GM19035 (cell line): ENCODE measurements around the gene MON1B.

Experiments
- ATAC-seq: cut with Tn5 transposase; IDR thresholded peaks from one replicate; pipeline ENCODE4 v1.9.1; 2021; ENCODE audit not compliant: unreplicated experiment

Gene MON1B

DNA sequence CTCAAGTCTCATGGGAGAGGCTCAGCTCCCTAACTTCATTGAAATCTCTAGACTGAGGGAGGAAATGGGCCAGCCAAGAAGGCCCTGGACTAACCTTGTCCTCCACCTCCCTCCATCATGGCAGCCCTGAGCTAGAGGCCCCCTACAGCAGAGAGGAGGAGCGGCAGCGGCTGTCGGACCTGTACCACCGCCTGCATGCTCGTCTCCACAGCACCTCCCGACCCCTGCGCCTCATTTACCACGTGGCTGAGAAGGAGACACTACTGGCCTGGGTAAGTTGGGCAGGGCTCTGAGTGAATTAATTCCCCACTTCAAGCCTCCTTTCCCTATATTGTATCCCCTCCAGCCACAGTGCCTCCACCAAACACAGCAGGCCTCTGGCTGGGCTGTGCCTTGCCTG lies 4.4 kb downstream of the MON1B start:
- no peak for ATAC-seq

DNA sequence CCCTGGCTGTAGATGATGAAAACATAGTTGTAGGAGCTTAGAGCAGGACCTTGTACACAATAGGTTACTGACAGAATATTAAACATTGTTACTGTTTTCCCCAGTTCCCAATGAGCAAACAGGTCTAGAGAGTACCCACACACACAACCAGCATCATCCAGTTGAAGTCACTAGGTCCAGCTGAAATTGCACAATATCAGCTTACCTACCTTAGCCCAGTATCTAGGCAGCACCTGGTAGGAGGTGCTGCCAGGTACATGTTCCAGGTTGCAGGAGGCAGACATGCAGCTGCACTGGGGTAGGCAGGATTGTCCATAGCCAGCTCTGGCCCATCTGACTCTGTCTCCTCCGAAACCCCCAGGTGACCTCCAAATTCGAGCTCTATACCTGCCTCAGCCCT lies 6.8 kb downstream of the MON1B start:
- no peak for ATAC-seq

DNA sequence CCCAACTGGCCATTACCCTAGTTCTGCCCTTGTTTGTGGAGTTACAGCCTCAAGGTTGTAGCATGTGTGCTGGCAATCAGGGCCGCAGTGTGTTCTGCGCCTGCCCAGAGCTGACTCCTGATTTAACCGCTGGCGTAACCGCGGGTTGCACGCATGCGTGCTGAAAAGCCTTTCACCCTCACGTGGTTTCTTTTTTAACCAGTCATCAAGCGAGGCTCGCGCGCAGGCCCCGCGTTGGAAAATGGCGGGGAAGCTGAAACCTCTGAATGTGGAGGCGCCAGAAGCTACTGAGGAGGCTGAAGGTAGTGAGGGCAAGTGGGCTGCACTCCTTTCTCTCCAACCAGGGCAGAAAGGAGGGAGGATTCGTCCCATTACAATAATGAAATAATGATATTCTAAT lies 8.2 kb downstream of the MON1B start, which contains the start of gene SYCE1L:
Gene SYCE1L (plus strand): TSS at position 198 of the 400 bp plus-strand sequence. CDS start 44 bp downstream, at position 242.
- ATAC-seq: no peak

DNA sequence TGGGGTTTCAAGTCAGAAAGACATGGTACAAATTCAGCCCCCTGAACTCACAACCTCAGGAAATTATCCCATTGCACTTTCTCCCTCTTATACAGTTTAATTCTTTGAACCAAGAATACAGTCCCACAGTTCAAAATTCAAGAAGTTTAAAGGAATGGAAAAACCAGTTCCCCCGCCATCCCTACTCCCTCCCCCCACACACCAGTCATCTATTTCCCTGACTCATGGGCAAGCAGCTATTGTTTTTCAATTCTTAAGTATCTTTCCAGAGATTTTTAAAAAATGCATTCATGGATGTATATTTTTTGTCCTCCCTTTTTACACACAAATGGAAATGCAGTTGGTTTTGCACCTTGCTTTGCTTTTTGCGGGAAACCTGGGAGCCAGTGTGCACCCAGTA lies 15.5 kb downstream of the MON1B start:
- no peak for ATAC-seq

DNA sequence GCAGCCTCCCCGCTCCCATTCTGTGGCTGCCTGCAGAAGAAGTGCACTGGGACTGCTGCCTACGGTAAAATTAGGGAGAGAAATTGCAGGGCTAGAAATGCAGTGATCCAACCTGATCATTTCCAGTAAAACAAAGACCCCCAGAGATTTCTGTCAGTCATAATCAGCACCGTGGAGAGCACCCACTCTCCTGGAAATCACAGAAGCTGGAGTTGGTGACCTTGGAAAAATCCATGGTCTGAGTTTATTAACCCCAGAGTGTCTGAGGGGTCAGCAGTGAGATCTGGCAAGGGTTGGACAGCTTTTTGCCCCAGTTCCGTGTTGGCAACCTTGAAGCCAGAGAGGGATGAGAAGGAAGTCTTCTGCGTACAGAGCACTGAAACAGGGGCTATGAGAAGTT lies 16.0 kb downstream of the MON1B start:
- ATAC-seq: no peak

DNA sequence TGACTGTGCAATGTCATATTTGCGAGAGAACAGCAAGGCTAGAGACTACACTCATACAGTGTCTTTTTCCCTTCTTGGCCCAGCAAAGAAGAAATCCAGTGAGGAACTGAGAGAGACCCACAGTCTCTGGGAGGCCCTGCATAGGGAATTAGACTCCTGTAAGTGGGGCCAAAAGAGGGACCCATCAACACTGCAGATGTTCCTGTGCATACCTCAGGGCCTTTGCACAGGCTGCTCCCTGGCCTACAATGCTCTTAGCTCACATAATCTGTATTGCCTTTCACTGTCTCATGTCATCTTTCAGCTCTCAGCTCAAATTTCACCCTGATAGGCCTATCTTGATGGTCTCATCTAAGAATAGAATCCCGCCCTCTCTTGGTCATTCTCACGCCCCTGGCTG lies 17.4 kb downstream of the MON1B start:
- ATAC-seq: no peak

DNA sequence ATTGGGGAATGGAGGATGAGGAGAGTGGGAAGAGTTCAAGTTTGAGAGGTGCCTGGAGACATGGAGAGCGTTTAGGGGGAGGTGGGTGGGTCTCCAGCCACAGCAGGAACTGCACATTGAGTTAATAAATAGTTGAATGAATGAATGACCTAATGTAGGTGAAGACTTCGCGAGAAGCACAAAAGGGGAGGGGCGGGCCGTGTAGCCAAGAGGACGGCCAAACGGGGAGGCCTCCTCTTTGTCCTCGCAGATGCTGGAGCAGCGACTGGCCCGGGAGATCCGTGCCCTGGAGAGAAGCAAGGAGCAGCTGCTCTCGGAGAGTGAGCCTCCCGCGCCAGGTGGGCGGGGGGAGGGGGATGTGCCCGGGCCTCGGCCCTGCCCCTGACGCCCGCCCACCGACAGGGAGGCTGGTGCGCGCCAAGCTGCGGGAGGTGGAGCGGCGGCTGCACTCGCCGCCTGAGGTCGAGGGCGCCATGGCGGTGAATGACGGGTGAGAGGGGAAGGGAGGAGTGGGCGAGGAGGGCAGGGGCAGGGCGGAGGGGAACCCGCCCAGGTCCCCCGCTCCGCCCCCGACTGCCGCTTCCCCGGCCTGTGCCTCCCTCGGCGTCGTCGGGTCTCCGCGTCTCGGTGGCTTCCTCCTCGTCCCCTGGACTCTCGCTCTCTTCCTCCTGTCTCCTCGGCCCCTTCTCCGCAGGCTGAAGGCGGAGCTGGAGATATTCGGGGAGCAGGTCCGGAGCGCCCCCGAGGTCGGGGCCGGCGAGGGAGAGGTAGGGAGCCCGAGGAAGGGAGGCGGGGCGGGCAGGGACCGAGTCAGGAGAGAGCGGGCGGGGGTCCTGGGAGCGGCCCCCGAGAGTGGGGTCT lies 21.1 kb downstream of the MON1B start:
- ATAC-seq: peak; percentile 63

DNA sequence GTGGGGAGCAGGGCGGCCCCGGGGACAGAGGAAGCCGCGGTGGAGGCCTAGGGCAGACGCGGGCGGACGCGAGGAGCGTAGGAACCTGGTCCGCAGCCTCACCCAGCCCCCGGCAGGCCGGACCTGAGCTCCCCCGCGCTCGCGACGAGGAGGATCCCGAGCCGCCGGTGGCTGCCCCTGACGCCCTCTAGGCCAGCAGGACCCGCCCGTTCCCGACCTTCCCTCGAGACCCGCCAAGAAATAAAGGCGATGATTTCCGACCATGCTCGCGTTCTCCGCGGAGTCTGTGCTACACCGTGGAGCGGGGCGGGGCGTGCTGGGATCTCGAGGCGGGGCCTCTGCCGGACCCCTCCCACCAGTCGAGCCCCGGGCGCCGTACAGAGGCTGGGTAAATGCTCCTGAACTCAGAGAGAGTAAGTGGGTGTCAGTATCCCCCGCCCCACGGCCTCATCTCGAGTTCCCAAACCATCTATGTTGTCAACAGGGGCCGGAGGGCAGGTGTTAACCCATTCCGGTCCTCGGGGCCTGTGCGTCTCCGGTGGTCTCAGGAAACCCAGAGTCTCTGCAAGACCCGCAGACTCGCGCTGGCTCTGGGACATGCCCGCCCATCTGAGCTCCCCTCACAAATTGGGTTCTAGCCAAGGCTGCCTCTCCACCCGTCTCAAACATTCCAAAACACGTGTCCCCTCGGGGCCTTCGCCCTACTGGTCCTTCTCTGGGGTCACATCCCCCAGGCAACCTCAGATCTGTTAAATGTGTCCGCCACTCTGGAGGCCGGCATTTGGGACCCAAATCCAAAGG lies 22.0 kb downstream of the MON1B start:
- peak; percentile 81 for ATAC-seq

DNA sequence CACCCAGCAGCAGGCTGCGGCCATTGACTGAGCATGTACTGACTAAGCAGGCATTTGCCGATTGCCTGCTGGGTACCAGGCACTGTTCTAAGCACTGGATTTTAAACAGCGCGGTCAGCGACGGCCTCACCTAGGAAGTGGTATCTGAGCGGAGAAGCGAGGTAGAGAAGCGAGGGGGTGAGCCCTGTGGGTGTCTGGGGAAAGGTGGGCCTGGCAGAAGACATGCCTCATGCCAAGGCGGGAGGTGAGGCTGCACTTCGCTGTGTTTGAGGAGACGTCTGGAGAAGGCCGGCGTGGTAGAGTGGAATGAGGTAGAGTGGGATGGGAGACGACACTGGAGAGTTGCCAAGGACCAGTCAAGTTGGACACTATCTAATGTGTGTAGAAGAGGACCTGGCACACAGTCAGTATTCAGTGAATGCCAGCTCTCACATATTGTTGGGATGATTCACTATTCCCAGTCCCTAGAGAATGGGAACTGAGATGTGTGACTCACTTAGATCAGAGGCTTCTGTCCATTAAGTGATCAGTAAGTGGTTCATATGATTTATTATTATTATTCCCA lies 22.6 kb downstream of the MON1B start:
- ATAC-seq: no peak

DNA sequence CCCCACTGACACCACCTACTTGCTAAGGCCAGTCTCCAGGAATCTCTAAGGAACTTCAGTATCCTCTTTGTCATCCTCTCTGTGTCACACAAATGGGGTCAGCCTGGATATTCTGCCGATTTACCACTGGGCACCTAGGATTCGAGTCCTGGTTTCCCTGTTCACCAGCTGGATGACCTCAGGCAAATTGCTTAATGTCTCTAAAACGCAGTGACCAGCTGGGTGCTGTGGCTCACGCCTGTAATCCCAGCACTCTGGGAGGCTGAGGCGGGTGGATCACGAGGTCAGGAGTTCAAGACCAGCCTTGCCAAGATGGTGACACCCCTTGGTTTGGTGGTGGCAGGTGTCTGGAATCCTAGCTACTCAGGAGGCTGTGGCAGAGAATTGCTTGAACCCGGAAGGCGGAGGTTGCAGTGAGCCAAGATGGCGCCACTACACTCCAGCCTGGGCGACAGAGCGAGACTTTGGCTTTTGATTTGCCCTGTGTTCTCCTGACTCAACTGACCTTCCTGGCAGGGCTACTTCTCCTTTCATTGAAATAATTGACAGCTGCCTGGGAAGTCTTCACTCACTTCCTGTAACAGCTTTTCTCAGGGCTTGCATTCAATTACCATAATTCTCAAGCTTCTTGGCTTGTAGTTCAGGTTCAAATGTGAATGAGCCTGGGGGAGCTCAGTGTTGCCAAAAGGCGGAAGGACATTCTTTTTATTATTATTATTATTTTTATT lies 23.6 kb downstream of the MON1B start:
- no peak for ATAC-seq

DNA sequence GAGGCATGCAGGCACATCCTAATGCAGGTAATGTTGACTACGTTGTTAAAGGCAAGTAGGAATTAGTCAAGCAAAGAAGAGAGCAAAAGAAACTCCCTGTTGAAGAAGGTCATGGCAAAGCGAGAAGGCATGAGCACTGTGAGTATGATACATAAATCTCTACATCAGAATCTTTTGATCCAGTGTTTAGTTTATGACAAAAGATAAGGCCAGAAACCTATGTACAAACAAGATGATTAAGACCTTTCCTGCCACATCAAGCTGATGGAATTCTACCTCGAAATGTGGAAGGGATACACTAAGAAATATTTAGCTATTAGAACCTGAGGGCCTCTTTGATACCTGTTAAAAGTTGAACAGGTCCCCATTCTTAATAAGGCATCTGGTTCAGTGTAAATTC lies 28.4 kb downstream of the MON1B start:
- no peak for ATAC-seq

DNA sequence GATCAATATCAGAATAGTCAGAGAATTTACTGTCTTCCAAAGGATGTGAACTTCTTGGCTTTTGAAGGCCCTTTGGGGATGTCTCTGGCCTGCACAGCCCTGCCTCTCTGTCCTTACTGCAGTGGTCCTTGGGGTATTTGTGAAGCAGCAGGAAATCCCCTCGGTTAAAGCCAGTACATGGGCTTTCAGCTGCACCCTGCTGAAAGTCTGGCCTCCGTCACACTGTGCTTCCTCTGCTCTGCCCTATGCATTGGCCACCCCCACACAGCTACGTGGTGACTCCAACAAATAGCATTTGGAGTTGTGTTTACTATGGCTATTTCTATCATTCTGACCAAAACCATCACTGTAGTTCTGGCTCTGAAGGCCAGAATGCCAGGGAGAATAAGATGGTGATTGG lies 29.4 kb downstream of the MON1B start:
- ATAC-seq: peak; percentile 80

DNA sequence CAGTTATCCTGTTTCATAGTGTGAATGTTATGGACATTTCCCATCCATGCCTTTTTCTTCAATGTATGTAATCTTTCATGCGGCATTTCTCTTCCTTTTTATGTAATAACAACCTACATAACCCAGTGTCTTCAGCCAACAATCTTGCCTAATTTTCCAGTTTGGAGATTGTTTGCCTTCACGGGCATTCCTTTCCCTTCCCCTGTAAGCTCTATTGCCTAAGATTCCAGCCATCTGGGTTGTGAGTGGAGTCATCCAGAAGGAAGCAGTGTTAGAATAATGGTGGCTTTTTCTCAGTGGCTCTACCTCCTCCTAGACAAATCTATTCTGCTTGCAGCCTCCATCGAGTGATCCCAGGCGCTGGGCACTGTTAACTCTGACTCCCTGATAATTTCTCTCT lies 30.5 kb downstream of the MON1B start:
- ATAC-seq: no peak

DNA sequence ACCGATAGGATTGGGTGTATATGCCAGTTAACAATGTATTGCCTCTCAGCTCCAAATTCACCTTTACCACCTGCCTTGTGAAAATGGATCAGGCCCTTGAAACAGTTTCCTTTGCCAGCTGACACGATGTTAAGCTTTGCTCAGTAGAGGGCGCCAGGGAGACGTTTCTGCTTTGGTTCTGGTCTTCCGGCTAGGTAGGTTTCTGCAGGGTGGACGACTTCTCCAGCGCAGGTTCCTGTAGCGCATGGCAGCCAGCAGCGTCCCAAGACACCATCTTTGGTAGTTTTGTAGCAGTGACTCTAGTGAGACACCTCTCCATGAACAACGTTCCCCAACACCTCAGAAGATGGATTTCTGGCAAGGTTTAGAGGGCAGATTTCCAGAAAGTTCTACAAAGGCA lies 32.2 kb downstream of the MON1B start:
- no peak for ATAC-seq

DNA sequence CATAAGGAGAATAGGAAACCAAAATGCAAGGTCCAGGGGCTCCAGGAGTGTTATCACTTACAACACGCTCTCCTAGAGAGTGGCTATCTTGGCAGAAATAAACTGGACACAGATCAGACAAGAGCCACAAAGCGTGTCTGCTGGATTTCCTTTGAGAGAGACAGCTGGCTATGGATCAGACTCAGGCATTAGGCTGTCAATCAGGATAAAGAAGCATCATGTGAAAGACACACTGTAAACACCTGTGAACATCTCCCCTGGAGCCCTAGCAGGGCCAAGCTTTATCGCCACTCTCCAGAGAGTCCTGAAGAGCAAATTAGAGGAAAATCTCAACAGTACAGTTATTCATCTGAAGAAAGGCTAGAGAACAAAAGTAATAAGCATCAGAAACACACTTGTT lies 34.2 kb downstream of the MON1B start:
- no peak for ATAC-seq

DNA sequence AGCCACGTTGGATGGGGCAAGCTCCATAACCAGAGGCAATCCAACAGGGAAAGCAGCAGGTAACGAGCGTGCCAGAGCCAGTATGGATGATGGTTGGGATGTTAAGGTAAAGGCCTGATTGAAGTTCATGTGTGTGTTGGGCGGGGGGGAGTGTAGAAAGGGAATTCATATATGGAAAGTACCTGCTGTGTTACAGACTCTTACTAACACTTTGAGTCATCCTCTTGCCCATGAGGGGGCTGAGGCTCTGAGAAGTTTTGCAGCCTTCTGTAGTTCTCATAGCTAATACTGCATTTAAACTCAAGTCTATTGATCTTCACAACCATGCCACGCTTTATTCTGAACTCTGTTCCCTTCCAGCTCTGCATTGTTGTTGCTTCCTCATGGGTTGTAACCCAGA lies 36.8 kb downstream of the MON1B start:
- peak; percentile 74 for ATAC-seq

DNA sequence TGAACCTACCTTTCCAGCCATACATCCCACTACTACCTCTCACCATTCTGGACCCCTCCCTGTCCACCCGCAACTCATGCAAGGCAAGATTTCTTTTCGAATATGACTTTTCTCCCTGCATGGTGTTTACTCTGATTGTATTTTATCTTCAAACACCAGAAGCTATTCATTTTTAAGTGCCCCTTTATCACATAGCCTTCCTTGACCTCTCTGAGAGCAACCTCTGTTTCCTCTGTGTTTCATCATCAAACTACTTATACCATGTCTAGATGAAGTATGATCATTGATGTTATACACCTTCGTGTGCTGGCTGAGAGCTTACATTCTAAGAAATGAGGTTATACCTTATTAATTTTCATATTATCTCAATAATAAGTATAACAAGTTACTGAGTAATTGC lies 40.1 kb downstream of the MON1B start:
- no peak for ATAC-seq

DNA sequence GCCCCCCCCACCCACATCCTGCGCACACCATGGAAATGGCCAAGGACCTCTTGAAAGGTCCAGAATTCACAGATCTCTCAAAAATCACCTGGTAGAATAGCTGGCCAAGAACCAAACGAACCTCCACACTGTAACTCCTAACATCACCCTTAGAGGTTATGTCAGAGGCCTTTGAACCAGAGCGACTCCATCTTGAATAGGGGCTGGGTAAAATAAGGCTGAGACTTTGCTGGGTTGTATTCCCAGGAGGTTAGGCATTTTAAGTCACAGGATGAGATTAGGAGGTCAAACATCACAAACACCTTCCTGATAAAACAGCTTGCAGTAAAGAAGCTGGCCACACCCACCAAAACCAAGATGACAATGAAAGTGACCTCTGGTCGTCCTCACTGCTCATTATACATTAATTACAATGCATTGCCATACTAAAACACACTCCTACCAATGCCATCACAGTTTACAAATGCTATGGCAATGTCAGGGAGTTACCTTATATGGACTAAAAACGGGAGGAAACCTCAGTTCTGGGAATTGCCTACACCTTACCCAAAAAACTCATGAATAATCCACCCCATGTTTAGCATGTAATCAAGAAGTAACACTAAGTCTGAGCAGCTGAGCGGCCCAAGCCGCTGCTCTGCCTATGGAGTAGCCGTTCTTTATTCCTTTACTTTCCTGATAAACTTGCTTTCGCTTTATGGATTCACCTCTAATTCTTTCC lies 43.0 kb downstream of the MON1B start:
- ATAC-seq: no peak

DNA sequence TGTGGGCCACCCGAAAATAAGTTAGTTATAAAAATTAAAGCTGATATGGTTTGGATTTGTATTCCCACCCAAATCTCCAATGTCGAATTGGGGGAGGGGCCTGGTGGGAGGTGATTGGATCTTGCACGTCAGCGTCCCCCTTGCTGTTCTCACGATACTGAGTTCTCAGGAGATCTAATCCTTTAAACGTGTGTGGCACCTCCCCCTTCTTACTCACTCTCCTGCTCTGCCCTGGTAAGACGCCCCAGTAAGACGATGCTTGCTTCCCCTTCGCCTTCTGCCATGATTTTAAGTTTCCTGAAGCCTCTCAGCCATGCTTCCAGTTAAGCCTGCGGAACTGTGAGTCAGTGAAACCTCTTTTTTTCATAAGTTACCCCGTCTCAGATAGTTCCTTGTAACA lies 43.6 kb downstream of the MON1B start:
- ATAC-seq: no peak

DNA sequence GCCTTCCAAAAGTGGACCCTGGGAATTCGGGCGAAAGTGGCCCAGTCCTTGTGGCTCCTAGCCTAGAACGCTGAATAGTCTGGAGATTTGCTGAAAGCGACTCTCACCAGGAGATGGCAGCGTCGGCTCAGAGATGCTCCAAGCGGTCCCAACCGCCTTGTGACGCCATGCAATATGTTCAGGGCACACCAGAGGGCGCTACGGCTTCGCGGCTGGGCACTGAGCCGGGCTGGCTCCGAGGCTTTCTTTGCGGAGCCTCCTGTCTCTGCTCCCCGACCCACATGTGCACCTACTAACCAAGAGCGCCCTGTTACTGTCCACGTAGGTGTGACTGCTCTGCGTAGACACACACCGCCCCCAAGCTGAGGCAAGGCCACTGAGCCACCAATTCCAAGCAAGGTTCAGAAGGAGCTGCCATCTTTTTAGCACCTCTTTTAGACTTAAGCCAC lies 45.1 kb downstream of the MON1B start:
- ATAC-seq: peak; percentile 99
